NCI-H774 (cell line): Measurements from ENCODE around the gene DCN.

ENCODE experiments used
- DNase-seq: peaks from one replicate; lab custom pipeline; 2025; lab: John Stamatoyannopoulos, UW

The DCN gene

DNA sequence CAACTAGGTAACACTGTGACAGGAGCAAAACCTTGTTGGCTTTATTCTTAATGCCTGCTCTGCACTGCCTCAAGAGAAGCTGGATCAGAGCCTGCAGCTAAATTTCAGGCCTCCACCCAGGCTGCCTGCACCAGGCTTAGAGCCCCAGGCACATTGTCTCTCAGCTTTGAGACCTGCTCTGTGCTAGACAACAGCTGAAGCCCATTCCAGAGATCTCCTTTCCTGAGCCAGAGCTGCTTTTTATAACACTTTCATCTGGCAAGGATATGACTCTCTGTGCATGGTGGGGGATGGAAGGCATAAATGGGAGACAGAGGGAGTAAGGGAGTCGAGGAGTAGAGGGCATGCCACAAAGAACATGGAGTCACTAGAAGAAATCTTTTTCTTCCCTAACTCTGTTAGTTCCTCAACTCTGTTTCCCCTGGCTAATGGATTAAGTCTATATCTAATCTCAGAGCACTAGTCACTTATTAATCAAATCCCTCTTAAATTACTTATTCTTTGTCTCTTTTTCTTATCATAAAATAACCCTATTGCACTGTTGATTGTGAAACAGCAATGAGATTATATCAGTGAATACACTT lies 44.2 kb downstream of the DCN start:
- no peak for DNase-seq

DNA sequence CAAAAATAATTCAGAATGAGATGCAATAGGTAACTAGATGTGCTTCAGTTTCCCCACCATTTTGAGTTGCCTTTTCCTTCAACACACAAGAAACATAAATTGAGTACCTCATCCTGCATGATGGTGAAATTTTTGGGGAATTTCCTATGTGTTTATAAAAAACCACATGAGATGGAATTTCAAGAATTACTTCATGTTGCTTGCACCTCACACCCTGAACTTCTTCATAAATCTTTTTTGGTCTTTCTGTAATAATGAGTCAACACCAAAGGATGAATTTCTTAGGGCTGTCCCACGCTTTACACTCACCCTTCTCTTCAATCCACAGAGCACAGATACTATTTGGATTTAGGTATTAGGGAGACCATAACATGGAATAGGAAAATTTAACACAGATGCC lies 48.7 kb downstream of the DCN start:
- DNase-seq: no peak

DNA sequence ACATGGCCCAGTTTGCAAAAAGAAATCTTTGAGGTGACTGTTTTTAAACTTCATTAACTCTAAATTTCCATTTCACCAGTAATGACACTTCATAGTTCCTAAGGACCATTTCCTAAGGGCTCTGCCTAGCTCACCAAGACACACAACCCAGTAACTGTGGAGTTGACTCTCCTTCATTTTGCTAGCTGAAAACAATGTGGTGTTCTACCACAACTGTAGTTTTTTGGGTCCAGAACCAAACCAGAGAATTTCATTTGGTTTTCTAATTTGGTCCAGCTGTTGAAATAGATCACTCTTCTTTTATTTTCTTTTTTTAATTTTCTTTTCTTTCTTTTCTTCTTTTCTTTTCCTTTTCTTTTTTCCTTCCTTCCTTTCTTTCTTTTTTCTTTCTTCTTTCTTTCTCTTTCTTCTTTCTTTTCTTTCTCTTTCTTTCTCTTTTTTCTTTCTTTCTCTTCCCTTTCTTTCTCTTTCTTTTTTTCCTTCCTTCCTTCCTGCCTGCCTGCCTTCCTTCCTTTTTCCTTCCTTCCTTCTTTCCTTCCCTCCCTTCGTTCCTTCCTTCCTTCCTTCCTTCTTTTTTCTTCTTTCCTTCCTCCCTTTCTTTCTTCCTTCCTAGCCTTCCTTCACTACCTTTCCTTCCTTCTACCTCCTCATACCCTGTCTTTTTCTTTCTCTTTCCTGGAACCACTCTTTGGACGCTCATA lies 52.8 kb downstream of the DCN start:
- DNase-seq: no peak

DNA sequence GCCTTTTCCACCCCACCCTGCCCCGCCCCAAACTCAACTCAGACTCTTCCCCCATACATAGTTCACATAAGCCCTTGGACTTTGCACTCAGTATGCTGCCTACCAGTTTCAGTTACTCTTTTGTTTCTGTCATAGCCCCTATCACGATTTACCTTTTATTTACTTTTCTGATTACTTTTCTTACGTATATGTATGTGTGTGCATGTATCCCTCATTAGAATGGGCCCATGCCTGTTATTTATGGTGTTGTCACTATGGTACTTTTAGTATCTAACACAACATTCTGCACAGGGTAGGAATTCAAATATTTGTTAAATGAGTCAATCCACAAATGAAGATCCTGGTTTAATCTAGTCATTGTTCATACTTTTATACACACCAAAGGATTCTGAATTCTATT lies 54.9 kb downstream of the DCN start:
- DNase-seq: no peak

DNA sequence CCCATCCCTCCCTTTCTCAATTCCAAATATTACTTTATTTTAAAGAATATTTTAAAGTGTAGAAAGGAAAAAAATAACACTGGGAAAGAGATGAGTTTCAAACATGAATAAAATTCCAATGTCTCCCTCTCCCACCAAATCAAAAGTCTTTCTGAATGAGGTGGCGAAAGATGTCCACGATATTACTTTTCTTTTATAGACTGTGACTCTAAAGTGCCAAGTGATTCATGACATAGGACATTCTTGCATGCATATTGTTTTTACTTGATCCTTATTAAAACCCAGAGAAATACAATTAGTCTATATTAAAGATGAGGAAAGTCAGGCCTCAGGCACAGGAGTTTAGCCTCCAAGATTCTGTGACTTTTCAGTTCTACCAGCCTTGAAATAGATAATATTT lies 55.3 kb downstream of the DCN start:
- DNase-seq: no peak

DNA sequence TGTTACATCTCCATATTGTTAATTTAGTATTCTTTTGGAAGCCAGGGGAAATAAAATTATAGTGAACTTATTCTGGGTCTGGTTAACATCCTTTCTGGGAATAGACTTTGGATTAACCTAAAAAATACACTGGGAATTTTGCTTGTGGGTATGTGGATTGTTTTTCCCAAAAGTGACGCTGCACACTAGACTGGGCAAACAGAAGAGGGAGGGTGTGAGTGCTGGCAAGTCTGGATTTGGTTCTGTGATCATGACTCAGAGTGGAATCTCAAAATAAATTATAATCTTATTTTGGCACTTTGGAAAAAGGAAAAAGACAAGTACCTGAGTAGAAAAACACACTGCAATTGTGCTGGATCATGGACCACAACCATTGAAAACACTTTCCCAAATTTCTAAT lies 56.1 kb downstream of the DCN start:
- DNase-seq: no peak

DNA sequence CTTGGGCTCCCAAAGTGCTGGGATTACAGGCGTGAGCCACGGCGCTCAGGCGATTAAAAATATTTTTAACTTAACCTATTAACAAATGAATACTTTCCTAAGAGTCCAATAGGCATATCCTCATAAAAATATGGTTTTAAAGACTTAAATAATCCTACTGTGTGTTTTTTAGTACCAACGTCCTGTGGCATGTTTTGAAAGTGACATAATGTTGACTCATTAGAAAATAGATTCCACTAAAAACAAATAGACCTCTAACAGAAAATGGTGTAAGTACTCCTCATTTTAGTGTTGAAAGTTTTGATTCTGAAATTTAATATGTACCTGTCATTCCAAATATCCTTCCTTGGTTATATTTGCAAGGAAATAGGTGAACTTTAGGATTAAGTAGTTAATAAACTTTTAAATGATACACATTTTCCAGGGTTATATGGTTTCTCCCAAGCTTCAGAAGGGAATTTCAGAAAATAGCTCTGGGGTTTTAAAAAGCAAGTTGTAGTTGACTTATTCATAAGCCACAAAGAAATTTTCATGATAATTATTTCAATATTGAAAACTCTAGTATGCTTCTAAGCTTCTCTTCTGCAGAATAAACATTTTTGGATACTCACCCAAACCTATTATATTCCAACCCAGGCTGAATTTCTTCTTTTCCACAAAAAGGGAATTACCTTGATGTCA lies 59.2 kb downstream of the DCN start:
- DNase-seq: no peak

DNA sequence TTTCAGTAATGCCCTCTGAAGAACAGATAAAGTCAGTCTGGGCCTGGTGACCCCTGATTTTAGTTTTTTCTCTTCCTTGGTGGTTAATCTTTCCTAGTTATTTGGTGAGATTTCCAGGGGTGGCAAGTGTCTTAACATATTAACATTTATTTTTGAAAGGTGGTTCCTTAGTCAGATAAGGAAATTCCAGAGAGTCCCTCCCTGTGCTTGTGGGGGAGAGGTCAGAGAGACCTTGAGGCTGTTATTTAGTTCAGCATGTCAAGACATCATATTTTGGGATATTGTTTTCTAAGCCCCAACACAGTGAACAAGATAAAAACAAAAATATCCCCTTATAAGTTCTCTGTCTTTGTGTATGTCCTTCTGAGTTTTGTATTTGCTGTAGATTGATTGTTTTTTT lies 61.8 kb downstream of the DCN start:
- no peak for DNase-seq

DNA sequence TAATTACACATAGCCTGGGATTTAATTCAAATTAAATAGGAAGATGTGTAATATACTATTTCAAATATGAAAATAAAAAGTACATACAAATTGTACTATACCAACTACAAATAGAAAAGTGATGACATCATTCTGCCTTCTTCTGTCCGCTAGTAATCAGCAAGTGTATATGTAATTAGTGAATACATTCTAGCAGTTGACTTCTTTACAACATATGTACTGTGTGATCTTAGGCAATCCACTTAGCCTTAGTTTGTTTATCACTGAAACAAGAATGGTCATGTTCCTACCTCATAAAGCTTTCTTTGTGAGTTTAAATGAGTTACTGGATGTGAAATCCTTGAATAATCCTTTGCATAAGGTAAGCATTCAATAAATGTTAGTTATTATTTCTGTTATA lies 63.5 kb downstream of the DCN start:
- DNase-seq: no peak

DNA sequence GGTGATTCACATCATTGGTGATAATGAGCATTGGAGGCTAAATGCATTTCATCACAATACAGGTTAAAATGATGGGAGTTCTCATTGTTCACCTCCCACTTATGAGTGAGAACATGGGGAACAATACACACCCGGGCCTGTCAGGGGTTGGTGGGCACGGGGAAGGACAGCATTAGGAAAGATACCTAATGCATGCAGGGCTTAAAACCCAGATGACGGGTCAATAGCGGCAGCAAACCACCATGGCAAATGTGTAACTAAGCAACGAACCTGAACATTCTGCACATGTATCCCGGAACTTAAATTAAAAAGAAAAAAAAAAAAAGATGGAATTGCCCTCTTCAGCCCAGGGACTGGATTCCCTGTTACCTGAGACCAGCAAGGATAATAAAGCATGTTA lies 69.0 kb downstream of the DCN start:
- DNase-seq: no peak

DNA sequence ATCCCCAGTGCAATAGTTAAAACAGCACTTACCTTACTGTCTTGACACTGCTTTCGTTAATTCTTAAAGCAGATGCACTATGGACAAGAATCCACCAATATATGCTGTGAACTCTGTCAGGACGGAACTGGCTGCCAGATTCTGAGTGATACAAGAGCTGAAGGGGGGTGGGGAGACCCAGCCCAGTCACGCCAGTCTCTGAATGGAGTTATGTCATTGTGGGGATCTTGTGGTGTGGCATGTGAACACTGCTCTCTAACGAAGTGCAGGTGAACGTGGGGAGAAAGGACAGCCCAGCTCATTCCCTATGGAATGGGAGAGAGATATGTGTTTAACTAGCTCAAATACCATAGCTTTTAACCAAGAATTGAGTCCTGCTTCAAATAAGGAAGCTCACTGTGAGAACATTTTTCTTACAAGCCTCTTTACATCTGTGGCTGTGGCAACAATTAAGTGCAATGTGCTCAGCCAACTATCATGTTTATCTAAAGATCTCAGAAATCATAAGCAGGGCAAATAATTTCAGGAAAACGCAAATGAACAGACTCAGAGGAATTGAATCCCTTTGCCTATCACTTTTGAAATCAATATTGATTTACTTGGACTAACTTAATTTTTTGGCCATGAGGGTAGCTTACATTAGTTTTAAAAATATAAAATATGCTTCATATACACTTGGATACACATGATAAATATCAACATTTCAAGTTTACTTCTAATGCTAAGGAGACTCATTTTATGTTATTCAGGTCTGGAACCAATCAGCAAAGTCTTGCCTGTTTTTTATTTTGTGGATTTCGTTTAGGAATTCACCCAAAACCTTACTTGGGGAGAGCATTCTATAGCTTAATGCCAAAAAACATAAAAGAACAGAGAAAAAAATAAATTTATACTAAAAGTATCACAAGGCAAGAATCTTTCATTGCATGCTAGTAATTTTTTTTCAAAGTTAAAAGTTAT lies 71.0 kb downstream of the DCN start, which contains the start of gene LUM:
LUM (minus strand) TSS at position 129 of the 960 bp plus-strand sequence. CDS start 2,515 bp downstream, outside the sequence.
- DNase-seq: no peak

DNA sequence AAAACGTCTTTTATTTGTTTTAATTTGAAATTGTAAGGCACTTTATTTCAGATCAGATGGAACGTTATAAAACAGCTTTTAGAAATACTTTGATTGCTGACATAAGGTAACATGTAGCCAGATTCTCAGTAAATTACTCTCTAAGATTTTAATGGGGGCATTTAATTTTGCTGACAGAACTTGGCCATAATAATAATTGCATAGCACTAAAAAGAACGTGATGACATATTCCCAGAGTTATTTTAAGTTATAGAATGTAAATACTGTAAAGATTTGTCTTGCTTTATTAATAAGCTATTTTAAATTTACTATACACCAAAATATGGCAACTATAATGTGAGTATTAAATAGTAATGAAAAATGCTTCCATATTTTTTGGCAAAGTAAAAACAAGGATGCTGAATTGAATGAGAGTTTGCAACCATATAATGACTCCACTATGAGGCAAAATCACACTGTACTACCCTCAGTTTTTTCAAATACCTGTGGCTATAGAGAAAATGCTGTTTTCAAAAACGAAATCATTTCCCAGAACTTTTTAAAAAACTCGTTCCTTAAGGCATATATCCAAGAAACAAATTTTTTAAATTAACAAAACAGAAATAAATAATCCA lies 72.2 kb downstream of the DCN start:
- DNase-seq: no peak

DNA sequence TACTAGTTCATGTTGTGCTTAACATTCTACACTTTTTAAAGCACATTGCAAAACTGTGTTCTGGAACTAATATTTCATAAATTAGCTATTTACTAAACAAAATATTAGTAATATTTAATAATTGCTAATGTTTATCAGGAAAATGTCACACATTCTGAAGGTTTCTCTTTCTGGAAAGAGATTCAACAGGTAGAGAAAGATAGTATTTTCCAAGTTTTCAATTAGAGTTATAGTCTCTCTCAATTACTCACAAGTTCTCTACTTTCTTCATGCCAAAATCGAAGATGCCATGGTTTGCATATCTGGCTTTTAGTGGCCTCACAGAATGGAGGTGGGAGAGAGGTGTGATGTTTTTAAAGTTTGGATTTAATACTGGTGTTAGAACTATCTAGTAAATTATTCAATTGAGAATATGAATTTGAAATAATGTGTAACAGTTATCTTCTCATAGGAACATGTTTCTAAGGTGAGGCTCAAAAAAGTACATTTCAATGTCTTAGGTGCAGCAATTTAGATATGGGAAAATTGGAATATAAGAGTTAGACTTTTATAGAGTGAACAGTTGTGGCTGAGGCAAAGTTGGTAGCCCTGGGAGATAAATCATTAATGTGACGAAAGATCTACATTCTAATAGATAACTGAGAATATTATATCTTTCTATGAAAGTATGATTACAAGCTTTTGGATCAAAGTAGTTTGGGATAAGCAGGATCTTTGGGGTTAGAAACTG lies 72.9 kb downstream of the DCN start:
- no peak for DNase-seq

DNA sequence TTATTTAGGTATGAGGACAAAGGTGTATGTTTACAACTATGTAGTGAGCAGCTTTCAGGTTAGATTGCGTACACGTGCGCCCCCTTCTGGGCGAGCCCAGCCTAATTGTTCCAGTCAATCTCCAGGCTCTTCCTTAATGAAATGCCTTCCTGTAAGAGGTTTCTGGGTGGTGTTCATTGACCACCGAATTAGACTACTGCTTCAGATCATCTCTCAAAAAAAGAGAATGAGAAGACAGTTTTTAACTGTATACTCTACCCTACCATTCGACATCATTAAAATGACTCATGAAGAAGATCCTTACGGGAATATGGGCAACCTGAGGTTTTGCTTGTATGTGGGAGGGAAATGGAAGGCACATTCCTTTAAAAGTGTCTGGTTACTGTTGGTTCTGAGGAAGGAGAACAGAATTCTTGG lies 73.5 kb downstream of the DCN start:
- no peak for DNase-seq

DNA sequence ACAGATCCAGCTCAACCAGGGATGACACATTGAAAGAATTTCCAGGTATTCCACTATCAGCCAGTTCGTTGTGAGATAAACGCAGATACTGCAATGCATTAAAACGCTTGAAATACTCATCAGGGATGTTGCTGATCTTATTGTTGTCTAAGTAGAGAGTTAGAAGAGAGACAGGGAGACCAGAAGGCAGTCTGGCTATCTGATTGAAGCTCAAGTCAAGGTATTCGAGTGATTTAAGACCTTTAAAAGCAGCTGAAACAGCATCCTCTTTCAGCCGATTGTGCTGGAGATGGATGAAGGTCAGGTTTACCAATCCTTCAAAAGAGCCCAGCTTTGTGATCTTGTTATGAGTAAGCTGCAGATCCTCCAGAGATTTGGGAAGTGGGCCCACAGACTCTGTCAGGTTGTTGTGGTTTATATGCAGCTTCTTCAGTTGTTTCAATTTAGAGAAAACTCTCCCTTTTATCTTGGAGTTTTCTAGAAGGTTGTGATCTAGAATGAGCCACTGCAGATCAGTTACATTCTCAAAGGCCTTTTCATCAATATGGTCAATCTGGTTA lies 74.3 kb downstream of the DCN start:
- DNase-seq: no peak

DNA sequence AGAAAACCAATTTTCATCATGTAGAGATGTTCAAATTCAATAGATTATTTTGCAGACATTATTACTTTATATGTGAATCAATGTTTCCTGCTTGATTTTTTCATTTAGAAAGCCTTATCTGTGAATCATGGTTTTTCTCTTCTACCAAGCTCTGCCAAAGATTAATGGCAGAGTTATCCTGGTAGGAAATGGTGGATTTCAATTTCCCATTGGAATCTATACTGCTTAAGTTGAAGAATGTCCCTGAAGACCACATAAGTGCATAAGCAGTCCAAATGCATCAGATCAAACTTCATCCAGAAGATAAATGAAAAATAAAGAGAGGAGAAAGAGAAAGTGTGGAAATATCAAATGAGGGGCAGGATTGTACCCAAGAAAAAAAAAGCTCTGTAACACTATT lies 76.3 kb downstream of the DCN start:
- DNase-seq: no peak

DNA sequence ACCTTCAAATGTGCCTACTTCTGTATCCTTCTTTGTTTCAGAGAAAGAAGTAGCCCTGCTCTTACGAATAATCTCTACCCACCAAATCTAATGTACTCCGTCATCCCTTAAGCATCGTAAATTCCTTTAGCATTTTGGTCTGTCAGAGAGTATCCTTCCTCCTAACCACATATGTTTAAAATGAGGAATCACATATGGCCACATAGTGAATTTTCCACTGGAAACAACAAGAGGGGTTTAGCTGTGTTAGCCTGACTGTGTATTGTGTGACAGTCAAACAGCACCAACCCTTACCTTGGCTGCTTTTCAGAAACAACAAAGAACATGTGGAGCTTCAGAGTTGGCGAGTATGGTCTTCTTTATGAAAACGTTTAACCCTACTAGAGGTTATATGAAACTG lies 76.8 kb downstream of the DCN start:
- DNase-seq: no peak

DNA sequence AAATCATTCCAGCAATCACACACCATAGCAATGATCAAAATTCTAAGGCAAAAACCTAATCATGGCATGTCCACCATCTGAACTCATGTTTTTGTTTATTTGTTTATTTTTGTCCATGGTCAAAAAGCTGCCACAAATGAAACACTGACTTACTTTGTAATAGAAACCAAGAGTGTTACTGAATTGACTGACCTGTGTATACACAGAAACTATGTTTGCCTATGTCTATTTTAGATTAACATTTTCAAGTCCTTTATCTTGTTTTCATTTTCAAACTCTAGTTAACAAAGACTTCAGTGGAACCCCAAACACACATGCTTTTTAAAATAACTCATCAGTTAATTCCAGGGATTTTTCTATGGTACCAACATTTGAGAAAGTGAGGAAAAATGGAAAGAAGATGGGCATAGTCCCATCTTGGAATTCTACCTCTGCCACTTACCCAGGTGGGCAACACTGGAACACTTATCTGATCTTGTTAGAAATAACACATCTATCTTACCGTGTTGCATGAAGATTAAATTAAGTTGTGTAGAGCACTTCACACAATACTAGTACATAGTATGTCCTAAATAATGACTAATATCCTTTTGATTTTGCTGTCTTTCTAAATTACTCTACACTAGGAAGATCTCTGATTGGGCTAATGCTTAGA lies 77.7 kb downstream of the DCN start:
- DNase-seq: no peak

DNA sequence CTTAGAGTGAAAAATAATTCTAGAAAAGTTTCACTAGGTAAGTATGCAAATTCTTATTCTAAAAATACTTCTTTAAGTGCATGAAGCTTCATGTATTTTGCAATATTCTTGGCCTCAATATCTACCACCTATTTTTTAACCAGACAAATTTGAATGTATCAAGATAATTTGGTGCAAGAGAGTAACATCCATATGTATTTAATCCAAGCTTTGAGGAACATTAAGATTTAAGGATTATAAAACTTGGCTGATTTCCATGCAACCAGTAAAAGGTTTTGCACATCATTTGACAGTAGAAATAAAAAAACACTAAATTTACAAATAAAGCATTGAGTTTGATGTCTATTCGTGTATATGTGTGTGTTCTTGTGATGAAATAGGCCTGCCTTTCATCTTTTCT lies 79.0 kb downstream of the DCN start:
- no peak for DNase-seq

DNA sequence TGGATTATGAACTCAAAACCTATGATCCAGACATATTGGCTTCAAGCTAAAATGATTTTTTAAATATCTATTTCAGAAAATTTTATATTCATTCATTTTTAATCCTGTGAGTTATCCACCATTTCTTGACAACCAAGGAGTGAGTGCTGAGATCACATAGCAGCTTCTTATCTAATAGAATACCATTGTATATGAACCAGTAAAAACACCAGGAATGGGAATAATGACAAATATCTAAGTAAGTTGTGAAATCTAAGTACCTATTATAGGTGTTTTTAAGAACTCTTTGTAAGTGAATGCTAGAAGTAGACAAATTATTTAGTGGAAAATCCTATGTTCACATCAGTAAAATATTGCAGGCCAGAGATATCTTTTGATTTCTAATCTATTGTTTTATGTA lies 79.5 kb downstream of the DCN start:
- no peak for DNase-seq
